ENCODE results near the gene ZBED1.
"Not testable (repeated sequence)": the region's sequence is repeated elsewhere in the genome, so short reads cannot be mapped to it uniquely, and the experiment has no call there.

Gene ZBED1

DNA sequence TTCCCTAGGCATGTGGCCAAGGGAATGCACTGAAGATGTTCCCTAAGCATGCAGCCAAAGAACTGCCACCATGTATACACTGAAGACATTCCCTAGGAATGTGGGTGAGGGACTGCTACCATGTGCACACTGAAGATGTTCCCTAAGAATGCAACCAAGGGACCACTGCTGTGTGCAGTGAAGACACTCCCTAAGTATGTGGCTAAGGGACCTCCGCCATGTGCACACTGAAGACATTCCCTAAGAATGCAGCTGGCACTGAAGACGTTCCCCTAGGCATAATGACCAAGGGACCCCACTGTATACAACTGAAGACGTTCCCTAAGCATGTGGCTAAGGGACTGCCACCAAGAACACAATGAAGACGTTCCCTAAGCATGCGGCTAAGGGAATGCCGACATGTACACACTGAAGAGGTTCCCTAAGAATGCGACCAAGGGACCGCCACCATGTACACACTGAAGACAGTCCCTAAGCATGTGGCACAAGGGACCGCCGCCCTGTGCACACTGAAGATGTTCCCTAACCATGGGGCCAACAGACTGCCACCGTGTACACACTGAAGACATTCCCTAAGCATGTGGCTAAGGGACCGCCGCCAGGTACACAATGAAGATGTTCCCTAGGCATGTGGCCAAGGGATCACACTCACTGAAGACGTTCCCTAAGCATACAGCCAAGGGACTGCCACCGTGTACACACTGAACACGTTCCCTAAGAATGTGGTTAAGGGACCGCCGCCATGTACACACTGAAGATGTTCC is 25.6 kb downstream of the ZBED1 start:
- no peak for DNase-seq (ENCODE audit: low spot score)

DNA sequence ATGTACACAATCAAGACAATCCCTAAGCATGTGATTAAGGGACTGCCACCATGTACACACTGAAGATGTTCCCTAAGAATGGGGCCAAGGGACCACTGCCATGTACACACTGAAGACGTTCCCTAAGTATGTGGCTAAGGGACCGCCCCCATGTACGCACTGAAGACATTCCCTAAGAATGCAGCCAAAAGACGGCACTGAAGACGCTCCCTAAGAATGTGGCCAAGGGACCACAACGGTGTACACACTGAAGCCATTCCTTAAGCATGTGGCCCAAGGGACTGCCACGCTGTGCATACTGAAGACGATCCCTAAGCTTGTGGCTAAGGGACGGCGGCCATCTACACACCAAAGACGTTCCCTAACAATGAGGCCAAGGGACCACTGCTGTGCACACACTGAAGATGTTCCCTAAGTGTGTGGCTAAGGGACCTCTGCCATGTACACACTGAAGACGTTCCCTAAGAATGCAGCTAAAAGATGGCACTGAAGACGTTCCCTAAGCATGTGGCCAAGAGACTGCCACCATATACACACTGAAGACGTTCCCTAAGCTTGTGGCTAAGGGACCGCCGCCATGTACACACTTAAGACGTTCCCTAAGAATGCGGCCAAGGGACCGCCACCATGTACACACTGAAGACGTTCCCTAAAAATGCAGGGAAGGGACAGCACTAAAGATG is 26.4 kb downstream of the ZBED1 start:
- no peak for DNase-seq (ENCODE audit: low spot score)

DNA sequence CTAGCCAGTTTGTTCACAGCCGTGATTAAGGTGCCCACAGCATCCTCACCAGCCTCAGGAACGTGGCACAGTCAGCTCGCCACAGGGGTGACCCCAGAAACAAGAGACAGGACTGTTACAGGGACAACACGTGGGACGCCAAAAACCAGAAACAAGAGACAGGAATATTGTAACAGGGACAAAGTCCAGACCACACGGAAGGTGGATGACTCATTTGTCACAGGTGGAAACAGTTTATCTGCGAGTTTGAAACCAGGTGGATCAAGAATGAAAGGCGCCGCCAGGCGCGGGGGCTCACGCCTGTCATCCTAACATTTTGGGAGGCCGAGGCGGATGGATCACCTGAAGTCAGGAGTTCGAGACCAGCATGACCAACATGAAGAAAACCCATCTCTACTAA is 27.7 kb downstream of the ZBED1 start:
- DNase-seq (ENCODE audit: low spot score), result not testable (repeated sequence)

DNA sequence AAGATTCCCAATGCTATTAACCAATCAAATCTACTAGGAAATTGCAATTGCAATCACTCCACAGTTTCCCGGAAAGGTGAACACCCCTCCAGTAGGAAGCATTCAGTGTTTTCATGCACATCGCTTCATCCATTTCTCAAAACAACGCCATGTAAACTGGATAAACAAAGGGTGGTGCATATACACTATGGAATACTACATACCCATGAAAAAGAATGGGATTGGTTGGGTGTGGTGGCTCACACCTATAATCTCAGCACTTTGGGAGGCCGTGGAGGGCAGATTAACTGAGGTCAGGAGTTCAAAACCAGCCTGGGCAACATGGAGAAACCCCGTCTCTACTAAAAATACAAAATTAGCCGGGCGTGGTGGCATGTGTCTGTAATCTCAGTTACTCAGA is 29.1 kb downstream of the ZBED1 start:
- DNase-seq (ENCODE audit: low spot score), result no peak

DNA sequence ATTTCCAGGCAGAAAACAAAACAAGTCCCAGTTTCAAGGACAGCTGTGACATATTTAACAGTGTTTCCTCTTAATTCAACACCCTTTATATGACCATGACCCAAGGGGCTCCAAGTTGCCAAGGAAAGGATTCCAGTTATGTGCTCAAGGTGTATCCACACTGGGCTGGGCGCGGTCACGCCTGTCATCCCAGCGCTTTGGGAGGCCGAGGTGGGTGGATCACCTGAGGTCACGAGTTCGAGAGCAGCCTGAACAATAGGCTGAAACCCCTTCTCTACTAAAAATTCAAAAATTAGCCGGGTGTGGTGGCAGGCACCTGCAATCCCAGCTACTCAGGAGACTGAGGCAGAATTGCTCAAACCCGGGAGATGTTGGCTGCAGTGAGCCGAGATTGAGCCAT is 29.6 kb downstream of the ZBED1 start:
- DNase-seq (ENCODE audit: low spot score), result not testable (repeated sequence)

DNA sequence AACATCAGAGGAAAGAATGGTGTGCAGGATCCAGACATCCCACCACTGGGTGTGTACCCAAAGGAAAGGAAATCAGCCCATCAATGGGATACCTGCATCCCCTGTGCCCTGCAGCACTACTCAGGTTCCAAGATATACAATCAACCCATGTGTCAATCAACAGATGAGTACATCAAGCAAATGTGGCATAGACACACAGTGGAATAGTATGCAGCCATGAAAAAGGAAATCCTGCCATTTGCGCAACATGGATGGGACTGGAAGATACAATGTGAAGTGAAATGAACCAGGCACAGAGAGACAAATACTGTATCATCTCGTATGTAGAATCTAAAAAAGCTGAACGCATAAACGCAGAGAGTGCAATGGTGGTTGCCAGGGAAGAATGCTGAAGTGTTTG is 30.9 kb downstream of the ZBED1 start:
- DNase-seq (ENCODE audit: low spot score), result not testable (repeated sequence)

DNA sequence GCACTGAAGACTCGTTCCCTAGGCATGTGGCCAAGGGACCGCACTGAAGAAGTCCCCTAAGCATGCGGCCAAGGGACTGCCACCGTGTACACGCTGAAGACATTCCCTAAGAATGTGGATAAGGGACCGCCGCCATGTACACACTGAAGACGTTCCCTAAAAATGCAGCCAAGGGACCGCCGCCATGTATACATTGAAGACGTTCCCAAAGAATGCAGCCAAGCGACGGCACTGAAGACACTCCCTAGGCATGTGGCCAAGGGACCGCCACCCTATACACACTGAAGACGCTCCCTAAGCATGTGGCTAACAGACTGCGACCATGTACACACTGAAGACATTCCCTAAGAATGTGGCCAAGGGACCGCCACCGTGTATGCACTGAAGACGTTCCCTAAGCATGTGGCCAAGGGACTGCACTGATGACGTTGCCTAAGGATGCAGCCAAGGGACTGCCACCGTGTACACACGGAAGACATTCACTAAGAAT is 31.5 kb downstream of the ZBED1 start:
- DNase-seq (ENCODE audit: low spot score), result no peak

DNA sequence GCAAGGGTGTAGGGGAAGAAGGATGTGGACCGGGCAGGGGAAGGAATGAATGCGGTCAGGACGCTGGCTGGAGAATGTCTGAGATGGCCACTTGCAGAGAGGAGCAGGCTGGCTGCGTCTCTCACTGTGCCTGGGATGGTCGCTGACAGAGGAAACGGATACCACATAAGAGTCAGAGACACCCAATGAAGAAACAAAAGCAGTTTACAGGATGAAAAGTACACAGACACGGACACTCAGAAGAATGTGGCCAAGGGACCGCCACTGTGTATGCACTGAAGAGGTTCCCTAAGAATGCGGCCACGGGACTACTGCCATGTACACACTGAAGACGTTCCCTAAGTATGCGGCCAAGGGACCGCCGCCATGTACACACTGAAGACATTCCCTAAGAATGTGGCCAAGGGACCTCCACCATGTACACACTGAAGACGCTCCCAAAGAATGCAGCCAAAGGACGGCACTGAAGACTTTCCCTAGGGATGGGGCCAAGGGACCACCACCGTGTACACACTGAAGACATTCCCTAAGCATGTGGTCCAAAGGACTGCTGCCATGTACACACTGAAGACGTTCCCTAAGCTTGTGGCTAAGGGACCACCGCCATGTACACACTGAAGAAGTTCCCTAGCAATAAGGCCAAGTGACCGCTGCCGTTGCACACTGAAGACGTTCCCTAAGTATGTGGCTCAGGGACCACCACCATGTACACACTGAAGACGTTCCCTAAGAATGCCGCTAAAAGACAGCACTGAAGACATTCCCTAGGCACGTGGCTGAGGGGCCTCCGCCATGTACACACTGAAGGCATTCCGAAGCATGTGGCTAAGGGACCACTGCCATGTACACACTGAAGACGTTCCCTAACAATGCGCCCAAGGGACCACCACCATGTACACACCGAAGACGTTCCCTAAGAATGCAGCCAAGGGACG is 32.2 kb downstream of the ZBED1 start:
- DNase-seq (ENCODE audit: low spot score), result no peak

DNA sequence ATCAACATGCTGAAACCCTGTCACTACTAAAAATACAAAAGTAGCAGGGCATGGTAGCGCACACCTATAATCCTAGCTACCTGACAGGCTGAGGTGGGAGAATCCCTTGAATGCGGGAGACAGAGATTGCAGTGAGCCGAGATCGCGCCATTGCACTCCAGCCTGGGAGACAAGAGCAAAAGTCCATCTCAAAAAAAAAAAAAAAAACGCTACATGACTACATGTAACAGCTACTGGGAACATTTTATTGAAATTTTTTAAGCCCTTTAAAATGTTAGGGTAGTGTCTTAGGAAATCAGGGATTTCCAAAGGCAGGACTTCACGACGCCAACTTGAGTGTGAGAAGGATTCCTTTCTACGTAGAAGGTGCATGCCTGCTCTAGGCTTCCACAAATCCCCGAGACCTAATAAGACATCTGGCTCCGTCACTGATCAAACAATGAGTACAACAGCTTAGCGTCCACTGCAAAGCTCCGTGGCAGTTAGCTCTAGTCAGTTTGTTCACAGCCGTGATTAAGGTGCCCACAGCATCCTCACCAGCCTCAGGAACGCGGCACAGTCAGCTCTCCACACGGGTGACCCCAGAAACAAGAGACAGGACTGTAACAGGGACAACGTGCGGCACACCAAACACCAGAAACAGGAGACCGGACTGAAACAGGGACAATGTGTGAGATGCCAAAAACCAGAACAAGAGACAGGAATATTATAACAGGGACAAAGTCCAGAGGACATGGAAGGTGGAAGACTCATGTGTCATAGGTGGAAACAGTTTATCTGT is 33.7 kb downstream of the ZBED1 start:
- no peak for DNase-seq (ENCODE audit: low spot score)

DNA sequence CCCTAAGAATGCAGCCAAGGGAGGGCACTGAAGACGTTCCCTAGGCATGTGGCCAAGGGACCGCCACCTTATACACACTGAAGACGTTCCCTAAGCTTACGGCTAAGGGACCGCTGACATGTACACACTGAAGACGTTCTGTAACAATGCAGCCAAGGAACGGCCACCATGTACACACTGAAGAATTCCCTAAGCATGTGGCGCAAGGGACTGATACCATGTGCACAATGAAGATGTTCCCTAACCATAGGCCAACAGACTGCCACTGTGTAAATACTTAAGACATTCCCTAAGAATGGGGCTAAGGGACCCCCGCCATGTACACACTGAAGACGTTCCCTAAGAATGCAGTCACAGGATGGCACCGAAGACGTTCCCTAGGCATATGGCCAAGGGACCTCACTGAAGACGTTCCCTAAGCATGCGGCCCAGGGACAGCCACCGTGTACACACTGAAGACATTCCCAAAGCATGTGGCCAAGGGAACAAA is 36.1 kb downstream of the ZBED1 start:
- DNase-seq (ENCODE audit: low spot score), result no peak

DNA sequence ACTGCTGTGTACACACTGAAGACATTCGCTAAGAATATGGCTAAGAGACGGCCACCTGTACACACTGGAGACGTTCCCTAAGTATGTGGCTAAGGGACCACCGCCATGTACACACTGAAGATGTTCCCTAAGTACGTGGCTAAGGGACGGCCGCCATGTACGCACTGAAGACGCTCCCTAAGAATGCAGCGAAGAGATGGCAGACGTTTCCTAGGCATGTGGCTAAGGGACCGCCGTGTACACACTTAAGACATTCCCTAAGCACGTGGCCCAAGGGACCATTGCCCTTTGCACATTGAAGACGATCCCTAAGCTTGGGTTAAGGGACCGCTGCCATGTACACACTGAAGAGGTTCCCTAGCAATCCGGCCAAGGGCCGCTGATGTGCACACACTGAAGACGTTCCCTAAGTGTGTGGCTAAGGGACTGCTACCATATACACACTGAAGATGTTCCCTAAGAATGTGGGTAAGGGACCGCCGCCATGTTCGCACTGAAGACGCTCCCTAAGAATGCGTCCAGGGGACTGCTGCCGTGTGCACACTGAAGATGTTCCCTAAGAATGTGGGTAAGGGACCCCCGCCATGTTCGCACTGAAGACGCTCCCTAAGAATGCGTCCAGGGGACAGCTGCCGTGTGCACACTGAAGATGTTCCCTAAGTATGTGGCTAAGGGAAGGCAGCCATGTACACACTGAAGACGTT is 36.7 kb downstream of the ZBED1 start:
- no peak for DNase-seq (ENCODE audit: low spot score)

DNA sequence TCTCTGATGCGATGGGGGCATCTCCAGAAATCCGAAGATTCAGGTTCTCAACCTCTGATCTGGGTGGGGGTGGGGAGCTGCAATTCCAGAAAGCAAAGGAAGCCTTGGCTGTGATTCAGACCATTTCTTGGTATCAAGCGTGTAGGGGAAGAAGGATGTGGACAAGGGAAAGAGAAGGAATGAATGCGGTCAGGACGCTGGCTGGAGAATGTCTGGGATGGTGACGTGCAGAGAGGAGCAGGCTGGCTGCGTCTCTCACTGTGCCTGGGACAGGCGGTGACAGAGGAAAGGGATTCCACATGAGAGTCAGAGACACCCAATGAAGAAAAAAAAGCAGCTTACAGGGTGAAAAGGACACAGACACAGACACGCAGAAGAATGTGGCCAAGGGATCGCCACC is 37.3 kb downstream of the ZBED1 start:
- DNase-seq (ENCODE audit: low spot score), result not testable (repeated sequence)

DNA sequence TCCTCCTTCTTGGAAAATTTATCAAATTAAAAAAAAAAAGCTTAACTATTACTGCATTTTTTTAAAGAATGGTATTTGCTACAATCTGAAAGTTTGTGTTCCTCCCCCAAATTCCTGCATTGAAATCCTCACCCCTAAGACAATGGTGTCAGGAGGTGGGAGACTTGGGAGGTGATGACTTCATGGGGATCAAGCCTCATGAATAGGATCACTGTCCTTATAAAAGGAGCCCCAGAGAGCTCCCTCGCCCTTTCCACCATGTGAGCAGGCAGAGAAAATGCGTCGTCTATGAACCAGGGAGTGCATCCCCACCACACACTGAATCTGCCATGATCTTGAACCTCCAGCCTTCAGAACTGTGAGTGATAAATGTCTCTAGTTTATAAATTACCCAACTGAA is 38.0 kb downstream of the ZBED1 start:
- DNase-seq (ENCODE audit: low spot score), result no peak

DNA sequence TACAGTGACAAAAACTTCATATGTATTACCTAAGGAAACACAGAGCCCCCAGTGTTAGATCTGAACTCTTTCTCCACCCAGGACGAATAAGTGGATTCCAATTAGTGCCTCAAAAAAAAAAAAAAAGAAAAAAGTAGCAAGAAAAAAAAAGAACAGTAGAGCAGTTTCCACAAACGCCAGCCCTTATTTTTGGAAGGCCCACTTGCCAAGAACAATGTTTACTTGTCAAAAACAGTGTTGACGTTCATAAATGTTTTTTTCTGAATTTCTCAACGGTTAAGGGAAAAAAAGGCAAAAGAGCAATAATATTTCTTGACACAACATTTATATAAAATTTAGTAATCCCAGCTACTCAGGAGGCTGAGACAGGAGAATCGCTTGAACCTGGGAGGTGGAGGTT is 38.7 kb downstream of the ZBED1 start:
- DNase-seq (ENCODE audit: low spot score), result no peak

DNA sequence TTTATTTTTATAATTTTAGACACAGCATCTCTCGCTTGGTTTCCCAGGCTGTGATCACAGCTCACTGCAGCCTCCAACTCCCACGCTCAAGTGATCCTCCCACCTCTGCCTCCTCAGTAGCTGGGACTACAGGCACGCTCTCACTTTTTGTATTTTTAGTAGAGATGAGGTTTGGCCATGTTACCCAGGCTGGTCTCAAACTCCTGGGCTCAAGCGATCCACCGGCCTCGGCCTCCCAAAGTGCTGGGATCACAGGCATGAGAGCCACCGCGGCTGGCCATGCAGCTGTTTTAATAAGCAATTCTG is 39.1 kb downstream of the ZBED1 start:
- DNase-seq (ENCODE audit: low spot score), result no peak

DNA sequence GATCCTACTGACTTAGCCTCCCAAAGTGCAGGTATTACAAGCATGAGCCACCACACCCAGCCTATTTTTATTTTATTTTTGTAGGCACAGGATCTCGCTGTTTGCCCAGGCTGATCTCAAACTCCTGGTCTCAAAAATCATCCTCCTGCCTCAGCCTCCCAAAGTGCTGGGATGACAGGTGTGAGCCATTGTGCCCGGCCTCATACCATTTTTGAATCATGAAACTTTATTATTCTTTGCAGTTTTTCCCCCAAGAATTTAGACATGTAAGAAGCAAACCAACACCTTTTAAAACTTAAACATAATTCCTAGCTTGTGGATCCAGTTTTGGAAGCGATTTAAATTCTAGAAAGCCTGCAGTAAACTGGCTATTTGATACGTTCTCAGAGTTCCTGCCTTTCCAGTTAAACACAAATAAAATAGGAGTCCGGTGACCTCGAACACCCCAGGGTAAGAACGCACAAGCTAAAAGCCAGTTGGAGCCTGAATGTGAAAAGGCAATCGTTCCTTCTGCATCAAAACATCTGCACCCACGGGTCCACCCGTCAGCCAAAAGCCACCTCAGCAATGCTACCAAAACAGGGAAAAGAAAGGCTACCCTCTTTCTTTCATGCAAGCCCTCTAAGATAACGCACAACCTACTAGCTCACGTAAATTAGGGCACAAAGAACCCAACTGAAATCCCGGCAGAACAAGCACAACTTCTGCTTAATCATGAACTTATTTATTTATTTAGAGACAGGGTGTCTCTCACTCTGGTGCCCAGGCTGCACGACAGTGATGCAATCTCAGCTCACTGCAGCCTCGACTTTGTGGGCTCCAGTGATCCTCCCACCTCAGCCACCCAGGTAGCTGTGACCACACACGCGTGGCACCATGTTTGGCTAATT is 39.7 kb downstream of the ZBED1 start:
- DNase-seq (ENCODE audit: low spot score), result not testable (repeated sequence)

DNA sequence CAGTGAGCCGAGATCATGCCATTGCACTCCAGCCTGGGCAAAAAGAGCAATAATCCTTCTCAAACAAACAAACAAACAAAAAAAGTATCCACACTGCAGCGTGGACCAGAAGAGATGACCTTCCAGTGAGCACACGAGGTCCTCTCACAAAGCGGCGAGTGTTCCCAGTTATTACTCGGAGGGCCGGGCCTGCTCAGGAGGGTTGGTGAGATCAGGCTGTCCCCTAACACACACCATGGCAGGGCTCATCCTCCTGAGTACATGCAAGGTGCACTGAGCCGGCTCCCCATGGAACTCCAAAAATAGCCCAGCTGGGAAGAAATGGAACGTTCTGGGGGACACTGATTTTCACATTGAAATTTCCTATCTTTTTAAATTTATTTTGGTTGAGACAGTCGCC is 40.7 kb downstream of the ZBED1 start:
- not testable (repeated sequence) for DNase-seq (ENCODE audit: low spot score)

DNA sequence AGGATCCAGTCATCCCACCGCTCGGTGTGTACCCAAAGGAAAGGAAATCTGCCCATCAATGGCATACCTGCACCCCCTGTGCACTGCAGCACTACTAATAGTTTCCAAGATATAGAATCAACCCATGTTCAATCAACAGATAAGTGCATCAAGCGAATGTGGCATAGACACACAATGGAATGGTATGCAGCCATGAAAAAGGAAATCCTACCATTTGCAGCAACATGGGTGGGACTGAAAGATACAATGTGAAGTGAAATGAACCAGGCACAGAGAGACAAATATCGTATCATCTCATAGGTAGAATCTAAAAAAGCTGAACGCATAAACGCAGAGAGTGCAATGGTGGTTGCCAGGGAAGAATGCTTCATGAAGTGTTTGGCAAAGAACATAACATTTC is 42.5 kb downstream of the ZBED1 start:
- DNase-seq (ENCODE audit: low spot score), result no peak

DNA sequence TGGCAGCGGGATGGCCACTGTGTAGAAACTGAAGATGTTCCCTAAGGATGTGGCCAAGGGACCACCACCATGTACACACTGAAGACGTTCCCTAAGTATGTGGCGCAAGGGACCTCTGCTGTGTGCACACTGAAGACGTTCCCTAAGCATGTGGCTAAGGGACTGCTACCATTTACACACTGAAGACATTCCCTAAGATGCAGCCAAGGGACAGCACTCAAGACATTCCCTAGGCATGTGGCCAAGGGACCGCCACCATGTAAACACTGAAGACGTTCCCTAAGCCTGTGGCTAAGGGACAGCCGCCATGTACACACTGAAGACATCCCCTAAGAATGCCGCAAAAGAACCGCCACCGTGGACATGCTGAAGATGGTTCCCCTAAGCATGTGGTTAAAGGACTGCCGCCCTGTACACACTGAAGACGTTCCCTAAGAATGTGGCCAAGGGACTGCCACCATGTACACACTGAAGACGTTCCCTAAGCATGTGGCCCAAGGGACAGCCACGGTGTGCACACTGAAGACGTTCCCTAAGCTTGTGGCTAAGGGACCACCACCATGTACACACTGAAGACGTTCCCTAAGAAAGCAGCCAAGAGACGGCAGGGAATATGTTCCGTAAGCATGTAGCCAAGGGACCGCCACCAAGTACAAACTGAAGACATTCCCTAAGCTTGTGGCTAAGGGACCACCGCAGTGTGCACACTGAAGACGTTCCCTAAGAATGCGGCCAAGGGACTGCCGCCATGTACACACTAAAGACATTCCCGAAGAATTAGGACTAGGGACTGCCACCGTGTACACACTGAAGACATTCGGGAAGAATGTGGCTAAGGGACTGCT is 43.3 kb downstream of the ZBED1 start:
- no peak for DNase-seq (ENCODE audit: low spot score)
